Stimulated activated memory B cell treated with anti-CD40 and anti-IgM and Interleukin-4, amounts not matched to agents 10 μg/mL and 1 μg/mL and 100 μg/mL, for 72 hours (primary cell): ENCODE results near the gene HLA-DPA1.
"Not testable (repeated sequence)": the region's sequence is repeated elsewhere in the genome, so short reads cannot be mapped to it uniquely, and the experiment has no call there.

ENCODE experiments used
- ATAC-seq: fragments of 150-1000 bp; cut with Tn5 transposase; 2 replicates; pipeline ENCODE4 v1.10.0; 2021
- H3K27ac Mint-ChIP-seq: one replicate; pipeline ENCODE4 v1.8.0; 2022; ENCODE audit warnings: mild to moderate bottlenecking, mixed read lengths
- H3K27me3 Mint-ChIP-seq: one replicate; pipeline ENCODE4 v1.8.0; 2022; ENCODE audit warnings: mixed read lengths
- H3K36me3 Mint-ChIP-seq: one replicate; pipeline ENCODE4 v1.8.0; 2022; ENCODE audit warnings: mixed read lengths
- H3K4me1 Mint-ChIP-seq: one replicate; pipeline ENCODE4 v1.8.0; 2022; ENCODE audit warnings: mixed read lengths
- H3K4me3 Mint-ChIP-seq: one replicate; pipeline ENCODE4 v1.8.0; 2022; ENCODE audit warnings: mild to moderate bottlenecking, moderate library complexity, mixed read lengths
- H3K9me3 Mint-ChIP-seq: one replicate; pipeline ENCODE4 v1.8.0; 2022; ENCODE audit warnings: mixed read lengths

HLA-DPA1 gene

GRCh38 chr6:33103776-33104175 lies 30.3 kb upstream of the HLA-DPA1 start:
- no peak for ATAC-seq
- H3K4me1 Mint-ChIP-seq = peaks cover 19% of the 10 kb centered on the region
- H3K36me3 Mint-ChIP-seq = peaks cover 11% of the 10 kb centered on the region
- H3K27me3 Mint-ChIP-seq = peaks cover 15% of the 10 kb centered on the region
- H3K9me3 Mint-ChIP-seq = peaks cover 30% of the 10 kb centered on the region
- H3K27ac Mint-ChIP-seq = no peak overlapping the region
- no peak overlapping the region for H3K4me3 Mint-ChIP-seq

GRCh38 chr6:33101121-33101737 lies 27.8 kb upstream of the HLA-DPA1 start:
- not testable (repeated sequence) for H3K4me1 Mint-ChIP-seq, ATAC-seq, H3K4me3 Mint-ChIP-seq, H3K27ac Mint-ChIP-seq
- peaks cover 17% of the 10 kb centered on the region for H3K36me3 Mint-ChIP-seq
- H3K9me3 Mint-ChIP-seq = peaks cover 34% of the 10 kb centered on the region
- peaks cover 15% of the 10 kb centered on the region for H3K27me3 Mint-ChIP-seq

GRCh38 chr6:33095681-33096080 lies 22.2 kb upstream of the HLA-DPA1 start:
- Mint-ChIP-seq H3K9me3 (peaks cover 12% of the 10 kb centered on the region), H3K27me3 (peaks cover 9% of the 10 kb centered on the region), H3K4me1 (peaks cover 34% of the 10 kb centered on the region), H3K36me3 (peaks cover 12% of the 10 kb centered on the region), H3K4me3 (no peak overlapping the region), H3K27ac (no peak overlapping the region)
- no peak for ATAC-seq

GRCh38 chr6:33093855-33094254 lies 20.4 kb upstream of the HLA-DPA1 start:
- Mint-ChIP-seq H3K9me3 (peaks cover 4% of the 10 kb centered on the region), H3K4me3 (no peak overlapping the region), H3K27me3 (no peaks in the 10 kb centered on the region), H3K27ac (peak overlapping the region; percentile 59), H3K36me3 (peaks cover 11% of the 10 kb centered on the region), H3K4me1 (peaks cover 48% of the 10 kb centered on the region)
- peak; percentile 79 for ATAC-seq

- no peak overlapping the region for H3K4me3 Mint-ChIP-seq
- peaks cover 62% of the 10 kb centered on the region for H3K4me1 Mint-ChIP-seq
- no peaks in the 10 kb centered on the region for H3K9me3 Mint-ChIP-seq
- ATAC-seq = no peak
- no peaks in the 10 kb centered on the region for H3K27me3 Mint-ChIP-seq
- H3K36me3 Mint-ChIP-seq = peaks cover 20% of the 10 kb centered on the region
- H3K27ac Mint-ChIP-seq = peak overlapping the region; percentile 21
Observed at GRCh38 chr6:33092385-33092784, 18.9 kb upstream of the HLA-DPA1 start.

GRCh38 chr6:33091957-33092356 lies 18.5 kb upstream of the HLA-DPA1 start:
- Mint-ChIP-seq H3K27me3 (no peaks in the 10 kb centered on the region), H3K36me3 (peaks cover 24% of the 10 kb centered on the region), H3K4me3 (no peak overlapping the region), H3K9me3 (no peaks in the 10 kb centered on the region), H3K27ac (peak overlapping the region; percentile 21), H3K4me1 (peaks cover 63% of the 10 kb centered on the region)
- peak; percentile 71 for ATAC-seq

- Mint-ChIP-seq H3K9me3 (no peaks in the 10 kb centered on the region), H3K36me3 (peaks cover 48% of the 10 kb centered on the region), H3K4me1 (peaks cover 65% of the 10 kb centered on the region), H3K27me3 (no peaks in the 10 kb centered on the region), H3K4me3 (no peak overlapping the region), H3K27ac (peak overlapping the region; percentile 59)
- ATAC-seq = peak; percentile 45
Observed at GRCh38 chr6:33088931-33089620, 15.6 kb upstream of the HLA-DPA1 start.

GRCh38 chr6:33088258-33088930 lies 14.9 kb upstream of the HLA-DPA1 start:
- Mint-ChIP-seq H3K4me1 (peaks cover 61% of the 10 kb centered on the region), H3K4me3 (no peak overlapping the region), H3K27me3 (no peaks in the 10 kb centered on the region), H3K36me3 (peaks cover 50% of the 10 kb centered on the region), H3K27ac (peak overlapping the region; percentile 59), H3K9me3 (no peaks in the 10 kb centered on the region)
- ATAC-seq = no peak

GRCh38 chr6:33085627-33086026 lies 12.2 kb upstream of the HLA-DPA1 start:
- Mint-ChIP-seq H3K27ac (no peak overlapping the region), H3K9me3 (no peaks in the 10 kb centered on the region), H3K27me3 (no peaks in the 10 kb centered on the region), H3K4me3 (no peak overlapping the region), H3K4me1 (peaks cover 72% of the 10 kb centered on the region), H3K36me3 (peaks cover 78% of the 10 kb centered on the region)
- no peak for ATAC-seq

GRCh38 chr6:33082702-33083101 lies 9.3 kb upstream of the HLA-DPA1 start:
- Mint-ChIP-seq H3K9me3 (no peaks in the 10 kb centered on the region), H3K36me3 (peaks cover 90% of the 10 kb centered on the region), H3K4me1 (peaks cover 76% of the 10 kb centered on the region), H3K27me3 (no peaks in the 10 kb centered on the region), H3K27ac (peak overlapping the region; percentile 92), H3K4me3 (peak overlapping the region; percentile 94)
- ATAC-seq = peak; percentile 73

GRCh38 chr6:33081098-33081824 lies 7.8 kb upstream of the HLA-DPA1 start:
- Mint-ChIP-seq H3K27me3 (no peaks in the 10 kb centered on the region), H3K4me1 (peaks cover 76% of the 10 kb centered on the region), H3K9me3 (no peaks in the 10 kb centered on the region), H3K27ac (peak overlapping the region; percentile 92), H3K36me3 (peaks cover 87% of the 10 kb centered on the region), H3K4me3 (peak overlapping the region; percentile 94)
- no peak for ATAC-seq

- Mint-ChIP-seq H3K27me3 (no peaks in the 10 kb centered on the region), H3K4me1 (peaks cover 77% of the 10 kb centered on the region), H3K9me3 (no peaks in the 10 kb centered on the region), H3K27ac (peak overlapping the region; percentile 92), H3K4me3 (peak overlapping the region; percentile 94), H3K36me3 (peaks cover 85% of the 10 kb centered on the region)
- ATAC-seq = peak; percentile 46
Observed at GRCh38 chr6:33080127-33081089, 7.0 kb upstream of the HLA-DPA1 start.

GRCh38 chr6:33079580-33079979 lies 6.1 kb upstream of the HLA-DPA1 start:
- ATAC-seq = no peak
- H3K27me3 Mint-ChIP-seq = no peaks in the 10 kb centered on the region
- H3K27ac Mint-ChIP-seq = peak overlapping the region; percentile 92
- H3K9me3 Mint-ChIP-seq = no peaks in the 10 kb centered on the region
- peaks cover 77% of the 10 kb centered on the region for H3K36me3 Mint-ChIP-seq
- H3K4me1 Mint-ChIP-seq = peaks cover 75% of the 10 kb centered on the region
- peak overlapping the region; percentile 94 for H3K4me3 Mint-ChIP-seq

- H3K36me3 Mint-ChIP-seq = peaks cover 74% of the 10 kb centered on the region
- peaks cover 72% of the 10 kb centered on the region for H3K4me1 Mint-ChIP-seq
Observed at GRCh38 chr6:33078919-33079521, 5.6 kb upstream of the HLA-DPA1 start.

More at GRCh38 chr6:33078919-33079521, 5.6 kb upstream of the HLA-DPA1 start:
- no peak for ATAC-seq
- H3K9me3 Mint-ChIP-seq = no peaks in the 10 kb centered on the region
- no peaks in the 10 kb centered on the region for H3K27me3 Mint-ChIP-seq
- H3K4me3 Mint-ChIP-seq = peak overlapping the region; percentile 94
- H3K27ac Mint-ChIP-seq = peak overlapping the region; percentile 92
